Hepatocyte (in vitro differentiated cells): ENCODE results near the gene A3GALT2.

Source experiments
- EZH2 ChIP-seq: fragments of 200-600 bp; sonication (generic); IDR thresholded peaks from 2 replicates; pipeline ENCODE4 v1.6.1; 2016; ENCODE audit warnings: antibody characterized with exemption, mild to moderate bottlenecking, borderline replicate concordance
- EZH2phosphoT487 ChIP-seq: fragments of 200-600 bp; sonication (generic); IDR thresholded peaks from one replicate; pipeline ENCODE4 v1.6.1; 2018; ENCODE audit warnings: antibody characterized with exemption, mild to moderate bottlenecking, low read depth, moderate library complexity; ENCODE audit not compliant: unreplicated experiment, severe bottlenecking
- TF ChIP-seq, protein P1 (sequence below): fragments of 200-600 bp; sonication (generic); IDR thresholded peaks from 2 replicates; pipeline ENCODE4 v1.5.1; 2016; ENCODE audit warnings: antibody characterized with exemption, mild to moderate bottlenecking; ENCODE audit not compliant: poor library complexity

DNA sequence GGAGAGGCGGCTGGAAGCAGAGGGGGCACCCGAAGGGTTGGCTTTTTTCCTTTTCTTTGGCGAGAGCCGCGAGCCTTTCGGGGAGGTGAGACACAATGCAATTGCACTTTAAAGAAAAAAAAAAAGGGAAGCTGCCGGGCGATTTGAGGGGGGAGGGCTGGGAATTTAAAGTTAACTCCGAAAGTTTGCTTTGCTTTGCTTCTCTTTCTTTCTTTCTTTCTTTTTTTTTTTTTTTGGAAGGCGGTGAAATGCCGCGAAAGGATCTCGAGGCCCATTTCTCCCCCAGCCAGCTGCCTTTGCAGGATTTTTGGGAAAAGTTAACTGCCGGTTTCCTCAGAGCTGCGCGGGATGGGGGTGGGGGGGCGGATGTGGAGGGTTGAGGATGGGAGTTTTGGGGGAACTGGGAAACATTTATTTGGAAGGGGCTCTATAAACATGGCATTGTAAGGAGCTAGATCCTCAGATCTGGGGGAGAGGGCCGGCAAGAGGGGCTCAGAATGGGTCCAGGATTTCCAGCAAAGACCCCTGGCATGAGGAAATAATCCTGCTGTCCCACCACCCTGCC lies 63.6 kb downstream of the A3GALT2 start:
- TF ChIP-seq, protein P1, sequence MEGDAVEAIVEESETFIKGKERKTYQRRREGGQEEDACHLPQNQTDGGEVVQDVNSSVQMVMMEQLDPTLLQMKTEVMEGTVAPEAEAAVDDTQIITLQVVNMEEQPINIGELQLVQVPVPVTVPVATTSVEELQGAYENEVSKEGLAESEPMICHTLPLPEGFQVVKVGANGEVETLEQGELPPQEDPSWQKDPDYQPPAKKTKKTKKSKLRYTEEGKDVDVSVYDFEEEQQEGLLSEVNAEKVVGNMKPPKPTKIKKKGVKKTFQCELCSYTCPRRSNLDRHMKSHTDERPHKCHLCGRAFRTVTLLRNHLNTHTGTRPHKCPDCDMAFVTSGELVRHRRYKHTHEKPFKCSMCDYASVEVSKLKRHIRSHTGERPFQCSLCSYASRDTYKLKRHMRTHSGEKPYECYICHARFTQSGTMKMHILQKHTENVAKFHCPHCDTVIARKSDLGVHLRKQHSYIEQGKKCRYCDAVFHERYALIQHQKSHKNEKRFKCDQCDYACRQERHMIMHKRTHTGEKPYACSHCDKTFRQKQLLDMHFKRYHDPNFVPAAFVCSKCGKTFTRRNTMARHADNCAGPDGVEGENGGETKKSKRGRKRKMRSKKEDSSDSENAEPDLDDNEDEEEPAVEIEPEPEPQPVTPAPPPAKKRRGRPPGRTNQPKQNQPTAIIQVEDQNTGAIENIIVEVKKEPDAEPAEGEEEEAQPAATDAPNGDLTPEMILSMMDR: no peak
- TF ChIP-seq EZH2: no peak
- TF ChIP-seq EZH2phosphoT487: no peak
